Erythroblast (primary cell): ENCODE measurements around the gene ZNF467.

Experiments used
- GATA1 ChIP-seq: IDR thresholded peaks from 2 replicates; pipeline ENCODE4 v1.6.1; 2011; ENCODE audit warnings: low read depth, mild to moderate bottlenecking, control low read depth, low read length, moderate library complexity
- POLR2A ChIP-seq: IDR thresholded peaks from 2 replicates; pipeline ENCODE4 v1.6.1; 2011; ENCODE audit warnings: mild to moderate bottlenecking, low read length

DNA sequence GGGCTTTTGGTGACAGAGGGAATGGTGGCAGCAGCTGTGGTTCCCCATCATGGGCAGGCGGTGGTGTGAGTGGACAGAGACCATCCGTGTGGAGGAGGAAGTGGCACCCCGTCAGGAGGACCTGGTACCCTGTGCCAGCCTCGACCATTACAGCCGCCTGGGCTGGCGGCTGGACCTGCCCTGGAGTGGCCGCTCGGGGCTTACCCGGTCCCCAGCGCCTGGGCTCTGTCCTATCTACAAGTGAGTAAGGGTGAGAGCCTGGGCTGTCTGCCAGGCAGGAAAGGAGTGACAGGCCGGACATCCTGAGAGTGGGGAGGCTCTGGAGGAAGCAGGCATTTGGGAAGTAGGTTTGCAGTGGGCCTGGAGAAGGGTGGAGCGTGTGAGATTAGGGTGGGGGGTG, 2.9 kb upstream of the ZNF467 start:
- TF ChIP-seq POLR2A (no peak), GATA1 (no peak)
